Measurements from ENCODE around the gene NEXN.

Gene NEXN

GRCh38 chr1:77966291-77966690 lies 77.9 kb downstream of the NEXN start:
- no peak overlapping the region for H3K4me3 Mint-ChIP-seq

GRCh38 chr1:77970192-77970591 lies 81.8 kb downstream of the NEXN start:
- peaks cover 14% of the 10 kb centered on the region for H3K4me1 Mint-ChIP-seq
- no peak overlapping the region for H3K4me3 Mint-ChIP-seq
- peaks cover 63% of the 10 kb centered on the region for H3K36me3 Mint-ChIP-seq (ENCODE audit: low read depth)
- no peaks in the 10 kb centered on the region for H3K9me3 Mint-ChIP-seq
- H3K27ac Mint-ChIP-seq, result no peak overlapping the region
- no peaks in the 10 kb centered on the region for H3K27me3 Mint-ChIP-seq (ENCODE audit: low read depth)
- TF ChIP-seq CTCF (IDR thresholded peaks at IDR 0.05; ENCODE audit: unreplicated experiment in 3 of 3), result no peak

More at GRCh38 chr1:77966291-77966690, 77.9 kb downstream of the NEXN start:
- TF ChIP-seq CTCF (IDR thresholded peaks at IDR 0.05; ENCODE audit: unreplicated experiment in 3 of 3), result no peak
- no peak overlapping the region for H3K27ac Mint-ChIP-seq
- H3K36me3 Mint-ChIP-seq (ENCODE audit: low read depth), result peaks cover 78% of the 10 kb centered on the region
- no peaks in the 10 kb centered on the region for H3K9me3 Mint-ChIP-seq
- no peaks in the 10 kb centered on the region for H3K4me1 Mint-ChIP-seq
- no peaks in the 10 kb centered on the region for H3K27me3 Mint-ChIP-seq (ENCODE audit: low read depth)

- no peaks in the 10 kb centered on the region for H3K27me3 Mint-ChIP-seq (ENCODE audit: low read depth)
- TF ChIP-seq CTCF (IDR thresholded peaks at IDR 0.05; ENCODE audit: unreplicated experiment in 3 of 3), result no peak
- H3K4me3 Mint-ChIP-seq, result no peak overlapping the region
- H3K36me3 Mint-ChIP-seq (ENCODE audit: low read depth), result peaks cover 65% of the 10 kb centered on the region
- no peaks in the 10 kb centered on the region for H3K9me3 Mint-ChIP-seq
- peaks cover 32% of the 10 kb centered on the region for H3K4me1 Mint-ChIP-seq
- peak overlapping the region in 1 of 3 experiments; percentile 41 for H3K27ac Mint-ChIP-seq
Measured at GRCh38 chr1:77972080-77972479, 83.7 kb downstream of the NEXN start.

DNA sequence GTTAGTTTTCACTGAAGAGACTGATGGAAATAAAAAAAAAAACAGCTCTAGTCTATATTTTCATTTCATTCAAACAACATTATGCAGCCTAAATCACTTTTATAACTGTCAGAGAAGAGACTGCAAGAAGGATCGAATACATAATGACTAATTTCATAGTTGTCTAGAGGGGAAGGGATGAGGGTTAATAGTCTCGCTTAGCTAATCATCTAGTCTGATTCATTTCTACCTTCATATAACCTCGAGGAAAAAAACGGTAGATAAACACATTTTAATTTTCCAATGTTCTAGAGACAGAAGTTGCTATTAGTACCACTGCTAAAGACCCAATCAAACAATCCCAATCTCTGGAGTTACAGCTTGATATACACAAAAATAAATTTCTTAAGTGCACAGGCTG lies 87.0 kb downstream of the NEXN start:
- Mint-ChIP-seq H3K9me3 (no peaks in the 10 kb centered on the region), H3K27me3 (ENCODE audit: low read depth) (no peaks in the 10 kb centered on the region)

DNA sequence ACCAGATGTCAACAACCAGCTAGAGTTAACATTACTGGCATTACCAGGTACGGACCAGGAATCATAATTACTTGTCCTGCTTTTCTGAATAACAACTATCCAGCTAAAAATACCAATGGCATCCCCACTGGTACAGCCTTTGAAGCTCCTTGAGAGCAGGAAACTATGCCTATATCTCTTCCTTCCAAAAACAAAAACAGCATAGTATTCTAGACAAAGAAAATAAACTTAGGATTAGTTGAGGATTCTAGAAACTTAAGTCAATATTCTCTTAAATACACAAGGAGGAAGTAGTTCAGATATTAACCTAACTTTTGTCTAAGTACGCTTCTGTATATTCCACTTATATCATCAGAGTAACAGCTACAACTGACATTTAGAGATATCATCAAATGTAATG lies 87.5 kb downstream of the NEXN start:
- Mint-ChIP-seq H3K36me3 (ENCODE audit: low read depth) (peaks cover 39% of the 10 kb centered on the region), H3K27me3 (ENCODE audit: low read depth) (no peaks in the 10 kb centered on the region), H3K9me3 (no peaks in the 10 kb centered on the region), H3K27ac (peak overlapping the region; percentile 66 to 88 (median 87)), H3K4me1 (peaks cover 39% of the 10 kb centered on the region), H3K4me3 (peak overlapping the region; percentile 72 to 88 (median 81))
- TF ChIP-seq CTCF (IDR thresholded peaks at IDR 0.05; ENCODE audit: unreplicated experiment in 3 of 3), result no peak

More for the DNA sequence above, 87.0 kb downstream of the NEXN start:
- TF ChIP-seq CTCF (IDR thresholded peaks at IDR 0.05; ENCODE audit: unreplicated experiment in 3 of 3), result no peak
- H3K36me3 Mint-ChIP-seq (ENCODE audit: low read depth), result peaks cover 39% of the 10 kb centered on the region
- peak overlapping the region in 2 of 3 experiments; percentile 66 to 88 for H3K27ac Mint-ChIP-seq
- peaks cover 33% of the 10 kb centered on the region for H3K4me1 Mint-ChIP-seq
- peak overlapping the region; percentile 72 to 88 (median 81) for H3K4me3 Mint-ChIP-seq

- Mint-ChIP-seq H3K4me1 (peaks cover 42% of the 10 kb centered on the region), H3K9me3 (no peaks in the 10 kb centered on the region), H3K27me3 (ENCODE audit: low read depth) (no peaks in the 10 kb centered on the region), H3K36me3 (ENCODE audit: low read depth) (peaks cover 33% of the 10 kb centered on the region), H3K4me3 (peak overlapping the region in 1 of 3 experiments; percentile 88), H3K27ac (peak overlapping the region; percentile 66 to 88 (median 87))
- no peak for TF ChIP-seq CTCF (IDR thresholded peaks at IDR 0.05; ENCODE audit: unreplicated experiment in 3 of 3)
Measured at GRCh38 chr1:77976433-77977076, 88.1 kb downstream of the NEXN start.

Data from nephron (organoid).